Vagina (tissue), 2 donors: Measurements from ENCODE around the gene ITPK1.

ENCODE experiments used
- CTCF ChIP-seq, 3 experiments: fragments of 450-650 bp in 2 of 3; fragments of 200-600 bp in 1 of 3; sonication (generic) in 1 of 3; IDR thresholded peaks; one replicate each; pipeline ENCODE4 v1.5.1; 2017 to 2019; ENCODE audit warnings: antibody characterized with exemption in 3 of 3, mild to moderate bottlenecking in 2 of 3, moderate library complexity in 2 of 3
- POLR2AphosphoS5 ChIP-seq, 2 donors: sonication (generic); formaldehyde crosslinking; IDR thresholded peaks; one replicate each; pipeline ENCODE4 v1.9.0; 2017; ENCODE audit warnings: antibody characterized with exemption in 2 of 2, mild to moderate bottlenecking in 2 of 2, low read depth in 1 of 2; ENCODE audit not compliant: insufficient read depth in 1 of 2

GRCh38 chr14:93045965-93046704 is 69.6 kb downstream of the ITPK1 start:
- no peak for TF ChIP-seq CTCF (IDR thresholded peaks at IDR 0.05)
- peak in 1 of 2 donors; percentile 38 for TF ChIP-seq POLR2AphosphoS5 (IDR thresholded peaks at IDR 0.05; ENCODE audit: insufficient read depth in 1 of 2, low read depth in 1 of 2)
